ENCODE results near the gene ASAP2.
"Not testable (repeated sequence)": the region's sequence is repeated elsewhere in the genome, so short reads cannot be mapped to it uniquely, and the experiment has no call there.

The ASAP2 gene

DNA sequence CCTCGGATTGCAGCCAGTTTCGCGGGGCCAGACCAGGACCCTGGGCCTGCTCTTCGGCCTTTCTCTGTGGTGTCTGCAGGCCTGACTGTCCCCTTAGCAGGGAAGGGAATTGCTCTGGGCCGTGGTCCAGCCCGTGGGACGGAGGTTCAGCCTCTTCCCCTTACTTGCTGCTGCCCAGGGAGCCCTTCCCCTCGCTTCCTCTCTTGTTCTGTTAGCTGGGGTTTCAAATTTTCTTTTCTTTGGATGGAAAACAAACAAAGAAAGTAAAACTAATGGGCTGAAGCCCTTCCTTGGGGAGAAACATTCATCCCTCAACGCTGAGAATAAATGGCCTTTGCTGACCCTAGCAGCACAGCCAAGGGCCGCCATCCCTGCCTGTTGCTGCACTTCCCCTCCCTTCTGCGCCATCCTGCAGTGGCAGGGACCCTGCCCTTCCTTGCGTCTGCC, 52.4 kb downstream of the ASAP2 start:
- TF ChIP-seq, protein P1, sequence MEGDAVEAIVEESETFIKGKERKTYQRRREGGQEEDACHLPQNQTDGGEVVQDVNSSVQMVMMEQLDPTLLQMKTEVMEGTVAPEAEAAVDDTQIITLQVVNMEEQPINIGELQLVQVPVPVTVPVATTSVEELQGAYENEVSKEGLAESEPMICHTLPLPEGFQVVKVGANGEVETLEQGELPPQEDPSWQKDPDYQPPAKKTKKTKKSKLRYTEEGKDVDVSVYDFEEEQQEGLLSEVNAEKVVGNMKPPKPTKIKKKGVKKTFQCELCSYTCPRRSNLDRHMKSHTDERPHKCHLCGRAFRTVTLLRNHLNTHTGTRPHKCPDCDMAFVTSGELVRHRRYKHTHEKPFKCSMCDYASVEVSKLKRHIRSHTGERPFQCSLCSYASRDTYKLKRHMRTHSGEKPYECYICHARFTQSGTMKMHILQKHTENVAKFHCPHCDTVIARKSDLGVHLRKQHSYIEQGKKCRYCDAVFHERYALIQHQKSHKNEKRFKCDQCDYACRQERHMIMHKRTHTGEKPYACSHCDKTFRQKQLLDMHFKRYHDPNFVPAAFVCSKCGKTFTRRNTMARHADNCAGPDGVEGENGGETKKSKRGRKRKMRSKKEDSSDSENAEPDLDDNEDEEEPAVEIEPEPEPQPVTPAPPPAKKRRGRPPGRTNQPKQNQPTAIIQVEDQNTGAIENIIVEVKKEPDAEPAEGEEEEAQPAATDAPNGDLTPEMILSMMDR (IDR thresholded peaks at IDR 0.05; ENCODE audit: borderline replicate concordance, insufficient read depth, low read depth, low read length): no peak
- H3K4me3 ChIP-seq (ENCODE audit: low read depth, low read length): no peak overlapping the region

DNA sequence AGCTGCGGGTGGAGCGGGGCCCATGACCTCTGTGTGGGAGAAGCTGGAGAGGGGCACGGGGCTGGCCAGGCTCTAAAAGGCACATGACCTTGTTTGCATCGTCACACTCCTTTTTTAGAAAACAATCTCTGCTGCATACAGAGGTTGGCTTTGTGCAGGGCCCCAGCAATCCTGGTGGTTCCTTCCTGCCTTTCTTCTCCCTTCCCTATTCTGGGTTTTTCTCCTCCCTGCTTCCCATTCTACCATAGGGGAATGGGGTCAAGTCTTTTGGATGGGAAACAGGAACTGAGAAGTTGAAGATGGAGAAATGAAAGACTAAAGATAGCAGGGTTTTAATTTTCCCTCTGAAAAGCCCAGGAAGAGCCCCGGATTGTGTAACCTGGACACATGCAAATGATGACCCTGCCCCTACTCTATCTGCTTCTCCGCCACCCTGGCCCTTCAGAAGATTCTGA, 53.9 kb downstream of the ASAP2 start:
- no peak overlapping the region for H3K4me3 ChIP-seq (ENCODE audit: low read depth, low read length)

DNA sequence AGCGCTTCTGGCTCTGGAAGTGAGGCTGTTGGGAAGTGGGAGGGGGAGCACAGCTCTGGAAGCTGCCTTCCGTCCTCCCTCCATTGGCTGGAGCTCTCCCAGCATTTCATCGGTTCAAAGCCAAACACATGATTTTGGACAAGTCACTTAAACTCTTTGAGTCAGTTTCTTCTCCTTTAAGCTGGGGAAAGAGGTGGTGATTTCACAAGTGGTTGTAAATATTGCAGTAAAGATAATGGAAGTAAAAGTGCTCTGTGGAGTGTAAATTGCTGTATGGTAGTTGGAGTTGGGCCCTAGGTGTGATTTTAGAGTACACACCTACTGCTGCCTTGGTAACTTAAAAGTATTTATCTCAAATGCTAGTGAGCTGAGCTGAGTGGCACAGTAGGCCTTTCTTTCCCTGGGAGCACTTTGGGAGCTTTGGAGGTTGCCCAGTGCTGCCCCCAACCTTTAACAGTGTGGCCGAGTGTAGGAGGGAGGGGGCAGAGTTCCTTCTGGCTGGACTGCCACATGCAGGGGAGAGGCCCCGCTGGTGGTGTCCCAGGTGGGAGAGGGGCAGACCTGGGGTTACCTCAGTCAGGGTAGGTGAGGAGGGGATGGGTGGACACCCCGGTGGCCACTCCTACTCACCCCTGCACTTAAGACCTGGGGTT, 54.7 kb downstream of the ASAP2 start:
- TF ChIP-seq, protein P1 (IDR thresholded peaks at IDR 0.05; ENCODE audit: borderline replicate concordance, insufficient read depth, low read depth, low read length): no peak
- no peak overlapping the region for H3K4me3 ChIP-seq (ENCODE audit: low read depth, low read length)

More for the DNA sequence above, 53.9 kb downstream of the ASAP2 start:
- TF ChIP-seq, protein P1 (IDR thresholded peaks at IDR 0.05; ENCODE audit: borderline replicate concordance, insufficient read depth, low read depth, low read length): no peak

DNA sequence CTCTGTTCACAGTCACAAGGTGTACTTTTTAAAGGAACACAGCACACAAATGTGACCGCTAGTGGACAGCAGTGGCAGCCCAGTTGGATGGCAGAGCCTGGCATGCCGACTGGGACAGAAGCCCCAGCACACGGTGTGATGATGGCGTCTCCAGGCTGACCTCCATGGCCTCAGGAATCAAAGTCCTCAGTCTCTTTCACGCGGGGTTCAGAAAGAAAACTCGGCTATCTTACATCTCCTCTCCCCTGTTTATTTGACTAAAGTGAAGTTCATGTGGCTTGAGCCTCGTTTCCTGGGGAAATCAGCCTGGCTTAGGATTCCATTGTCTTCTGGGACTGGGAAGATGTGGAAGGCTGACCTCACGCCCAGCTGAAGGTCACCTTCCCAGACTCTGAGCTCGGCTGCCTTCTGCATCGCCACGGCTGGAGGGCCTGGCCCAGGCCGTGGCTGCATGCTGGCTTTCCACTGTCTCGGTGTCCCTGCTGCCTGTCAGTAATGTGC, 56.1 kb downstream of the ASAP2 start:
- H3K4me3 ChIP-seq (ENCODE audit: low read depth, low read length): no peak overlapping the region
- TF ChIP-seq, protein P1 (IDR thresholded peaks at IDR 0.05; ENCODE audit: borderline replicate concordance, insufficient read depth, low read depth, low read length): no peak

DNA sequence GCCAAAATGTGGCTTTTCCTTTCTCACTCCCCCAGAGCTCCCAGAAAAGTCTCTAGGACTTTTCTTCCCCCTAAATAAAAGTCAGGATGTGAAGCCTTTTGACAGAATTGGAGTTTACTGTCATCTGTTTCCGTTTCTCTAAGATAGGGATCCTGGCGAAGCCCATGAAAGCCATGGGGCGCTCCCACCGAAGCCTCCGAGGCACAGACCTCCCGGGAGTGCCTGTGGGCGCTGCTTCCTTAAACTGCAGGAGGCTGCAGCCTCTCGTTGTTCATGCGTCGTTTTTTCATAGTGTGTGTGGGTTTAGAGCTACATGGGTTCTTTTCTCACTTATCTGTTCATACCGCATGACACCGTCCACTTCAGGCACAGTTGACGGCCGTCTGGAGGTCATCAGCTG, 56.8 kb downstream of the ASAP2 start:
- TF ChIP-seq, protein P1 (IDR thresholded peaks at IDR 0.05; ENCODE audit: borderline replicate concordance, insufficient read depth, low read depth, low read length): no peak
- H3K4me3 ChIP-seq (ENCODE audit: low read depth, low read length): no peak overlapping the region

DNA sequence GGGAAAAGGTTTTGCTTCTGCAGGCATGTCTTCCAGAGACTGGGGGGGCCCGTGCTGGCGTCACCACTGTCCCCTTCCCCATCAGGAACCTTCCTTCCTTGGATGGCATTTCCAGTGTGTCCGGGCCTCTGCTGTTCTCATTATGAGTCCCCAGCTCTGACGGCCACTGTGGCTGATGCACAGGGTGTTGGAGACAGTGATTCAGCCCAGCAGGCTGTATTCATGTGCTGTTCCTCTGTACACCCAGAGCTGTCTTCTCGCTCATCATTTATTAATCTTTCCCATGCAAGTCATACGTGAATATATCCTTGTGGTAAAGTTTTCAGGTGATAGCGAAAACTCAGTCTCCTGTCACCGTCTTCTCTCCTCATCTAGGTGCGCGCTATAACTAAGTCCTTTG, 57.7 kb downstream of the ASAP2 start:
- H3K4me3 ChIP-seq (ENCODE audit: low read depth, low read length): no peak overlapping the region
- TF ChIP-seq, protein P1 (IDR thresholded peaks at IDR 0.05; ENCODE audit: borderline replicate concordance, insufficient read depth, low read depth, low read length): no peak

DNA sequence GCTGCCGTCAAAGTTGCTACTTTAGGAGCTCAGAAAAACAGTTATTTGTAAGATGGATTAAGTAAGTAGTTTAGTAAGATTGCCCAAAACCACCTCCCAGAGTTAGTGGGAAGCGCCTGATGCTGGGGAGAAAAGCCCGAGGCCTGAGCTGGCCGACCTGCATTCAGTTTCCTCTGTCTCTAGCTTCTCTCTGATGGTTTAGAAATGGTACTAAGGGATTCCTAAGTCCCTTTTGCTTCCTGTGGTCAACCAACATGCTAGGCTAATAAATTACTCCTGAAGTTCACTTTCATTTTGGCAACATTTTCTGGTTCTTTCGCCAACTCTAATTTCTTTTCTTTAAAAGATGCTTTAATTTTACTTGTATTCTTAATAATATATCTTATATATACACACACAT, 60.1 kb downstream of the ASAP2 start:
- TF ChIP-seq, protein P1 (IDR thresholded peaks at IDR 0.05; ENCODE audit: borderline replicate concordance, insufficient read depth, low read depth, low read length): no peak
- H3K4me3 ChIP-seq (ENCODE audit: low read depth, low read length): no peak overlapping the region

DNA sequence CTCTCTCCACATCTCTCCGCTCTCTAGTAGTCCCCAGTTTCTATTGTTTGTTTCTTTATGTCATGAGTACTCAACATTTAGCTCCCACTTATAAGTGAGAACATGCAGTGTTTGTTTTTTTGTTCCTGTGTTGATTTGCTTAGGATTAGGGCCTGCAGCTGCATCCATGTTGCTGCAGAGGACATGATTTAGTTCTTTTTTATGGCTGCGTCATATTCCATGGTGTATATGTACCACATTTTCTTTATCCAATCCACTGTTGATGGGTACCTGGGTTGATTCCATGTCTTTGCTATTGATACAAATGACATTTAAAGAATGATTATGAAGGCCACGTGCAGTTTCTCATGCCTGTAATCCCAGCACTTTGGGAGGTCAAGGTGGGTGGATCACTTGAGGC, 60.7 kb downstream of the ASAP2 start:
- not testable (repeated sequence) for H3K4me3 ChIP-seq (ENCODE audit: low read depth, low read length)

Measured in GM12875 (cell line).